HG03460 (cell line): ENCODE measurements around the gene HS3ST3A1.
"Not testable (repeated sequence)": the region's sequence is repeated elsewhere in the genome, so short reads cannot be mapped to it uniquely, and the experiment has no call there.

Source experiments
- ATAC-seq: cut with Tn5 transposase; IDR thresholded peaks from one replicate; pipeline ENCODE4 v1.9.1; 2021; ENCODE audit not compliant: unreplicated experiment

HS3ST3A1 gene

DNA sequence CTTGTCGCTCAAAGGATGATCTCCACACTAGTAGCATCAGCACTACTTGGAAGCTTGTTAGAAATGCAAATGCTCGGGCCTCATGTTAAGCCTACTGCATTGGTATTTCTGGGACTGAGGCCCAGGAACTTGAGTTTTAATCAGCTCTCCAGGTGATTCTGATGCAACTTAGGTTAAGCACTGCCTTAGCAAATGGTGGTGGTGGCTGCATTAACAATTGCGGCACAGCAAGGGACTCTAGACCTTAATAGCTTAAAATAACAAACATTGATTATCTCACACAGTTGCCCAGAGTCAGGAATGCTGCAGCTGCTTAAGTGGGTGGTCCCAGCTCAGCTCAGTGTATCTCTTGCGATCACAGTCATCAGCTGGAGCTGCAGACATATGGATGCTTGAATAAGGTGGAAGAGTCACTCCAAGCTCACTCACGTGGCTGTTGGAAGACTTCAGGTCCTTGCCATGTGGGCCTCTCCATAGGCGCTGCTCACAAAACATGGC is 25.8 kb downstream of the HS3ST3A1 start:
- no peak for ATAC-seq

DNA sequence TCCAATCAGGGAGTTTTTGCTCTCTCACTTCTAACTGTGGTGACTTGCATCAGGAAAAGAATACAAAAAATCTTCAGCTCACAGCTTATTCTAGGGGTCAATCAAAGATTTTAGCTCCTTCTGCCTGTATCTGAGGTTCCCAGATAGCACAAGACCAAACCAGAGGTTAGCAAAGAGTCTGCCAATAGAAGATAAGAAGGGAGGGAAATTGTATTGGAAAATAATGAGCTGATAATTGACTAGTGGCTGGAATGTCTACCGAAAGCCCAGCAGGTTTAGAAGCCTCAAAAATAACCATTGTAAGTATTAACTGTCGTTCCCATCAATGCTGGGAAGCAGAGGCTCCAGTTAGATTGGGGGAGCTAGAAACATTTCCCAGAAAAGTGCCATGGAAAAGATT is 26.3 kb downstream of the HS3ST3A1 start:
- no peak for ATAC-seq

DNA sequence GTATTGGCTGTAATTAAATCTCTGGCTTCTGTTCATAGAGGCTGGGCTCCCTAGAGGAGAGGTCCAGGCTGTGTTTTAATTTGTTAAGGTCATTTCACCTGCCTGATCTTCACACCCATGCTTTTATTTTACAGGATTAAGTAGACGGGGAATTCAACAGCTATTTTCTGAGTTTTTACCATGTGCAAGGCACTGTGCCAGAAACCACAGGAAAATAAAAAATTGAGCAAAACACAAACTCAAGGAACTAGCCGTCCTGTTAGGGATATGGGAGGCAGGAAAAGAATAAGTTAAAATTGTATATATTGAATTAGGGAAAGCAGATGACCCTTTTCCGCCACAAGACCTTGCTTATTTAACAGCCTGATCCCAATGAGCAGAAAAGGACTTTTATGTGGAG is 29.1 kb downstream of the HS3ST3A1 start:
- no peak for ATAC-seq

DNA sequence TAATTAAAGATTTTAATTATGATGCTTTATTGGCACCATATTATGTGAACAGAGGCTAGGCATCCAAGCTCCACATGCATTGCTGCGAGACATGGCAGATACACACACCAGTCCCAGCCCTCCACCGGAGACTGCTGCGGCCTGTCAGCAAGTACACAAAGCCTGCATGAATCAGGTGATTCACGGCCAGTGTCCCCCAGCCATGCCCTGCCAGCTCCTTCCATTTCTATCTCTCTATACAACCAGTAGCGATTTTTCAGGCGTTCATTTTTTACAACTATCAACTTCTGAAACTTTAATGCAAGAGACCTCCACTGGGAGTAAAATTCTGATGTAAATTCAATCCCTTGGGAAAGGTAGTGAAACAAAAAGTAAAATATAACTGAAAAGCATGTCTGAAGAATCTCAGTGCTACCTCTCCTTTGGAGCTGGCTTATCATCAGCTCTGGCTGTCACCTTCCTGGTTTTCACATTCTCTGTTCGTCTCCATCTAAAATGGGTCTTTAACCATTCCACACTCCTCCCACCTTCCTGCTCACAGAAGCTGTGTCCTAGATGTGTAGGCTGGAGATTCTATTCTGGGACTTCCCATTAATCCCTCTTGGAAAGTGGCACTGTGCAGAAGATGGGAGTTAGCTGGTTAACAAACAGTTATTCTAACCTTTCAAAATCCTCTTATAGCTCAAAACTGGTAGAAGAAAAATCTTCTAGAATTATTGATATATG is 32.2 kb downstream of the HS3ST3A1 start:
- no peak for ATAC-seq

DNA sequence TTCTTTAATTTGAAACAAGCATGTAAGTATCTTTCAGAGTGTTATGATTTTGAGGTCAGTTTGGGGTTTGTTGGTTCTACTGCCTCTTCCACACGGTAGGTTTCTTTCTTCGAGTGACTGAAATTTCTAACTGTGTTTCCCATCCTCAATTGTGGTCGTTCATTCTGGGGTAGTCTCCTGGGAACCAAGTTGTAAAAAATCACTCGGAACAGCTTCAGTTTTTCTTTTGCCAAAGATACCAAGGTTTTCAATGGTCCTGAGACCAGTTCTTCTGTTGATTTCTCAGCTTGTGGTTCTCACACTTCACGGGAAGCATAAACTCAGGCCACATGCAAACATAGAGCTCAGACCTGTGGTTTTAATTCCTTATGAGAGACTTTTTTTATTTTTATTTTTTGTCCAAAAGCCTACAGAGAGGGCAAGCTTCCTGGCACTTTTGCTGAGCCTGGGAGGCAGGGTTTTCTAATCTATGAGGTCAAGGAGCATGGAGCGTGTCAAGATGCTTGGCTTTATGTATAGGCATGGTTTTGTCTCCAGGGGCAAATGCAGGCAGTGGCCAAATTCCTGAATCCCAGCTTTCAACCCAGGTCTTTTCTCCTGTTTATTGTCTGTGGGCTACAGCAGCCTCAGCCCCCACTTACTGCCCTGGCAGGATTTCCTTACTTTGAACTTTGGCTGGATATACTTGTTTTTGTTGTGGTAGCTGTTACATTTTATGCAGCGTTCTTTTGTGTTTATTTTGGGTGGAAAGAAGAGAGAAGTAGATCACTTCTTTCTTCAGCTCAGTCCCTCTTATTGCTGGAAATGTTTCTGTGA is 32.9 kb downstream of the HS3ST3A1 start:
- no peak for ATAC-seq

DNA sequence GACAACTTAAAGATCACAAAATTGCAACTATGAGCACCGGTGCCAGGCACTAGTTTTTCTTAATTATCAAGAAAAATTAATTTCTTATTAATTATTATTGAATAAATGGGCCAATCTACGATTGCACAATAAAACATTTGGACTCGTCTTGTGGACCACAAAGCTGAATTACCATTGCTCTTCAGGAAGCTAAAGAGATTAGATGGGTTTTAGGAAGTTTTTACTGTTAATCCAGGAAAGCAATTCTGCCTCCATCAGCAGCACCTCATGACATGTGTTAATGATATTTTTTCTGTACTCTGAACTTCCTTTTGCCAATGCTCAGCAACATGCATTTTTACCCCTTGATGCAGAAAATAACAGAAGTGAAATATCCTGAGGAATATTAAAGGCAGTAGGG is 37.9 kb downstream of the HS3ST3A1 start:
- ATAC-seq: no peak

DNA sequence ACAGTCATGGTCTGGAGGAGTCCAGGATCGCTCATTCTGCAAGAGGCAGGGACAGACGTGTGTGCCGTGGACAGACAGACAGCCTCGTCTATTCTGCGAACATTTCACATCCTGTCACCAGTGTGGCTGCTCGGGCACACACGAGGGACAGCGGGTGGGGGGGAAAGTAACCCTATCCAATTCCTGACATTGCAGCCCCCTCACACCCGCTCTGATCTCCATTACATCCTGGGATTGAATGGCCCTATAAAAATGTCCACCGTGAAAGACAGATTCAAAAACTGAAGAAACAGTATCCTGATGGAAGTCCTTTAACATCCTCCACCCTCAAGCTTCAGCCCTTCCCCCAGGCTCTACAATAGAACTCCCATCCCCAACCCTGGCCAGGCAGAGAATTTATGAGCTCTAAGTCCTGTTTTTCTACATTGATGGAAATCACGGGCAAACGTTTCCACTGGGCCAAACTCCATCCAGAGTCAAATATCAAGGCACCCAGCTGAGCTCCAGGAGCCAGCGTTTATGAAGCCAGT is 39.4 kb downstream of the HS3ST3A1 start:
- no peak for ATAC-seq

DNA sequence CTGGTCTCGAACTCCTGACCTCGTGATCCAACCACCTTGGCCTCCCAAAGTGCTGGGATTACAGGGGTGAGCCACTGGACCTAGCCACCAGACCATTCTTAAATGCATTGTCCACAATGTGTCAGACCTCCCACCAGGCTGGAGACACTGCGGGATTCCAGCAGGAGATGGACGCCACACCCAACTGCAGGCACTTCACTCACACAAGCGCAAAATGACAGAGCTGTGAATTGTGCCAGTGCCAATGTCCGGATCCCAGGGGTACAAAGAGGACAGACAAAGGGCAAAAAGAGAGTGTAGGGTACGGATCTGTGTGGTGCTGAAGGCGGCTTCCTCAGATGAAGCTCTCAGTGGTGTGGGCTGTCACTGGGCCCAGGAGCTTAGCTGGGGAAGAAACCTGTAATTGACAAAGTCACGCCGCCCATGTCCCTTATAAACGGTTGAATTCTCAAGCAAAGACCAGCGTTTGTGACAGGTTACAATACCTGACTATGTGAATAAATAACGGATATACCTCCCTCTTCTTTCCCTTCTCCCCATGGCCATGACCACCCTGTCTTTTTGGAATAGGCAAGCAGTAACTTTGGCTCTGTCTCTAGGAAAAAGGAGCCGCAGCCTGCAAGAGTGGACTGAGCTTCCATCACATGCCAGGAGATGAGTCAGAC is 40.0 kb downstream of the HS3ST3A1 start:
- no peak for ATAC-seq

DNA sequence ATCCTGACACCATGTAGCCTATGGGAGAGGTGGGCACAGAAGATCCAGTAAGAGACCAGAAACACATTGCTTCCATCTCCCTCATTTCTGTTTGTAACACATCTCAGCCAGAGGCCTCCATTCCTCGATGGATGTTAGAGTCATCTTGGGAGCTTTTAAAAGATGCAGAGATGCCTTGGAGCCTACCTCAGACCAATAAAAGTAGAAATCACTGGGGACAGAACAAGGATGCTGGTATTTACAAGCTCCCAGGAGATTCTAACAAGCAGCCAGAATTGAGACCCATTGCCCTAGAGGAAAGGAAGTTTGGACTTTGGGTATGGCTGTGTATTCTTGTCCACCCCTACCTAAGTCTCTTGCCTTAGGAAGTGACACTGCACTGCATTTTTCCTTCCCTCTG is 40.8 kb downstream of the HS3ST3A1 start:
- ATAC-seq: no peak

DNA sequence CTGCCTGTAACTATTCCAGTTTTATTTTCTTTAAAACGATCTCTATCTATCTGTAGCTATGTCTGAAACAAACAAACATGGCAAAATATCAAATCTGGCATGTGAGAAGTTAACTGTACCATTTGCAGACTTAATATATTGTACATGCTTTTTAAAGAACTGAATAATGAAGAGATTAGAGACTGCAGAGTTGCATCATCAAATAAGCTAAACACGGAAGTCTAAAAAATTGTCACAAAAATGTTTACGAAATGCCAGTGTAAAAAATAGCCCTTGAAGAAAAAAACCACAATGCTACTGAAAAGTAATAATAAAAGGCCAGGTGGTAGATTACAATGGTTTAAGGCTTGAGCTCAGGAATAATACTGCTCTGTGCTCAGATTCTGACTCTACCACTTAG is 43.1 kb downstream of the HS3ST3A1 start:
- no peak for ATAC-seq

DNA sequence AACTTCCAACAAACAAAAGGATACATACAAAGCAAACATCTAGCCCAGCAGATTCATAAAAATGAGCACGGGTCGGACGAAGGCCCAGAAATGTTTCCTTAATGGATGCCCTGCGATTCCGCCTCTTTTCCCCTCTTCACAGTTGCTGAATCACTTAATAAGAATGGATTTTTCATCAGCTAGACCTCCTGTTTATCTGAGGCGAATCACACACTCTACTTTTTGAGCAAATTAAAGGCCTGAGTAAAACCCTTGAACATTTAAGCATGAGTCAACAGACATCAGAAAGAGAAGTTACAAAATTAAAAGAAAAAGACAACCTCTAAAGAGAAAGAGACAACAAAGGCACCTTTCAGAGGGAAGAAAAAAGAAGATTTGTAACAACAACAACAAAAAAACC is 44.7 kb downstream of the HS3ST3A1 start:
- no peak for ATAC-seq

DNA sequence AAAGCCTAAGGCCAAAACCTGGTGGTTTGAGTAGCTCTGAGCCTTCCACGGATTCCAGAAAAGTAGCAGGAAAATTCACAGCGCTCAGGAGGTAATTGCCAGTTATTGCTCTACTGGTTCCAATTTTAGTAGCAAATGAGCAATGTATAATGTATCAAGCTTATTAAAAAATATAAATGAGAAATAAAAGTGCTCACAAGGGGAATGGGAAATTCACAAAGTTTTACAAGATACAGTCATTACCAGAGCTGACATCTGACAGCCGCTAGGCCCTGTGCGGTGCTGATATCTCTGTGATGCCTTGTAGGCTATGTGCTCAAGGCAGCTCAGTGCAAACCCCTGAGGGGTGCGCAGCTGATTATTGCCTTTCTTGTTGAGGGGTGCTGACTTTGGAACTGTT is 47.5 kb downstream of the HS3ST3A1 start:
- ATAC-seq: no peak

DNA sequence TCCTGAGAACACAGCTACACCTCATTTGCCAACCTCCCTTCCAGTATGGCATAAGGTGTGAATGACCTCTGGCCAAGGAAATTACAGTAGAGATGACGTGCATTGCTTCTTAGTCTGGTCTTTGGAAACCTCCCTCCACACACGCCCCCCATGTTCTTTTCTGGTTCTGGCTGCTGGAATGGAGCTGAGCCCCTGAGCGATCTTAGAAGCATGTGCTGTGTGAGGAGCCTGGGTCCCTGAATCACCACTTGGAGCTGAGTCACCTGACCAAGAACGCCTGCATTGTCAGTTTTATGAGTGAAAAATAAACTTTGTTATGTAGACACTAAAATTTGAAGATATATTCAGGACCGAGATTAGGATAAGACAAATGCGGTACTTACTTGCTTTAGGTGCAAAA is 51.4 kb downstream of the HS3ST3A1 start:
- no peak for ATAC-seq

DNA sequence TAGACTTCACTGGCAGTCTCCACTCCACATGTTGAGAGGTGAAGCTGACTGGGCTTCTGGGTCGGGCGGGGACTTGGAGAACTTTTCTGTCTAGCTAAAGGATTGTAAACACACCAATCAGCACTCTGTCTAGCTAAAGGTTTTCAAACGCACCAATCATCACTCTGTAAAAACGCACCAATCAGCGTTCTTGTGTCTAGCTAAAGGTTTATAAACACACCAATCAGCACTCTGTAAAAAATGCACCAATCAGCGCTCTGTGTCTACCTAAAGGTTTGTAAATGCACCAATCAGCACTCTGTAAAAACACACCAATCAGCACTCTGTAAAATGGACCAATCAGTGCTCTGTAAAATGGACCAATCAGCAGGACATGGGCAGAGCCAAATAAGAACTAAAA is 53.2 kb downstream of the HS3ST3A1 start:
- not testable (repeated sequence) for ATAC-seq

DNA sequence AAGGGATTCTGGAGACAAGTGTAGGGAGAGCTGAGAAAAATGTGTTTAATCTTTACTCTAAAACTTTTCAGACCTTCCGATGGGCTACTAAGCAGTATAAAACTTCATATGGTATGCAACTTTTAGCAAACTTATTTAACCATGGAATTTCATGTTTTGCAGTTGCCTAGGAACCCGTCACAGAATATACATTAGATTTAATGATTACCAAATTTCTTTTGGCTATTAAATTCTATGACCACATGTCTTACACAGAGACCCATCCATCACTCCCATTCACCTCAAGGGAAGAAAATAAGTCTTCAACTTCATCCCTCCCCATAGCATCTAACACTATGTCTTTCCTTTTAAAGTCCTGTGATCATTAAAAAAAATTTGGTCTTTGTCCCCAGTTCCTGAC is 54.9 kb downstream of the HS3ST3A1 start:
- no peak for ATAC-seq

DNA sequence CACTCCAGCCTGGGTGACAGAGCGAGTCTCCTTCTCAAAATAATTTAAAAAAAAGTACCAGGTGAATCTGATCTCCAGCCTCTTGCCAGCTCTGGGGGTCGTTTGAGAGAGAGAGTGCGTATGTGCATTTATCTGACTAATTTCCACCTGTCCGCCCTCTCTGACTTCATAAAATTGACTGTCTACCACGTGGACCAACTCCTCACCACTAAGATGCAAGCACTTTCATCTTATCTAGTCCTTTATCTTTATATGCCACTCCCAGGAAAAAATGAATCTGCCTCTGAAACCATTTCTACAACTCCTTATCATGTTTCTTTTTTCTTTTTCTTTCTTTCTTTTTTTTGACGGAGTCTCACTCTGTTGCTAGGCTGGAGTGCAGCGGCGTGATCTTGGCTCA is 55.8 kb downstream of the HS3ST3A1 start:
- no peak for ATAC-seq

DNA sequence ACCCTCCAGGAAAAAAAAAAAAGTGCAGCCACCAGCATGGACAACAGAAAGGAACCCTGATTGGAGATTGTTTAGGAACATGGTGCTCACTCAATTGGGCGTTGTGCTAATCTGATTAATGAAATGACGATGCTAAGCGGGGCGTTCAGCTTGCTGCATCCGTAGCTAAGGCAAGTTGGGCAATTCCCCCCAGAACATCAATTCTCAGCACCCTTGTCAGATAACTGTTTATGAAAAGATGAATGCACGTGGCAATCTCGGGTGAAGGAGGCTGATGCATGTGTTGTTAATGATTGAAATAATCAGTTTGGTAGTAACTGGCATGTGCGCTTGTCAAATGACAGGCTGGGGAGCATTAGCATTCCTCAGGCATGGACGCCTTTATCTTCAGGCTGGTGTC is 57.0 kb downstream of the HS3ST3A1 start:
- no peak for ATAC-seq

DNA sequence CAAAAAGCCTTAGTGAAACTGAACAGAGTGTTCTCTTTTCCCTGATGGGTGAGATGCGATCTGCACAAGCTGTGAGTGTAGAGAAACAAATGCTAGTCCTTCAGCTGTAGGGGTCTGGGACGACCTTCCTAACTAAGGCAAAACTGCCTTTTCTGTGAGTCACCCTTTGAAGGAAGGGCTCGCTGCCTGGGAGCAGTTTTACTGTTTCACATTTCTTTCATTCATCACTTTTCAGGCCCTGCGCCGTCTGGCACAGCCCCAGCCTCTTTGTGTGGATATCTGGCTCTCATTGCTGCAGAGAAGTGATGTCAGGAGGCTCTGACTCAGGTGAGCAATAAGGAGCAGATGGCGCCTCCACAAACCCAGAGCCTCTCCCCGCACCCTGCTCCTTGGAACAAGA is 57.4 kb downstream of the HS3ST3A1 start:
- no peak for ATAC-seq

DNA sequence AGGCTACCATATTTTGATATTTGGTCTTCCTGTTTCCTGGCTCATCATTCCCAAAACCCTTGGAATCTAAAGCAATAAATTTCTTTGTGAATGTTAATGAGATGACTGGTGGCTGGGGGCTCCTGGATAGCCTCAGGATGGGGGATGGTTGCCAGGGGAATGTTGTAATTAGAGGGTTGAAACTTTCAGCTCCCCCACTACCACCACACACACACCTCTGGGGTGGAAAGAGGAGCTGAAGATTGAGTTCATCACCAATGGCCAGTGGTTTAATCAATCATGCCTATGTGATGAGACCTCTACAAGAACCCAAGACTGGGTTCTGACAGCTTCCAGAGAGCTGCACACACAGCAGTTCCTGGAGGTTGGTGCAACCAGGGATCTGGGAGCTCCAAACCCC is 59.1 kb downstream of the HS3ST3A1 start:
- ATAC-seq: no peak

DNA sequence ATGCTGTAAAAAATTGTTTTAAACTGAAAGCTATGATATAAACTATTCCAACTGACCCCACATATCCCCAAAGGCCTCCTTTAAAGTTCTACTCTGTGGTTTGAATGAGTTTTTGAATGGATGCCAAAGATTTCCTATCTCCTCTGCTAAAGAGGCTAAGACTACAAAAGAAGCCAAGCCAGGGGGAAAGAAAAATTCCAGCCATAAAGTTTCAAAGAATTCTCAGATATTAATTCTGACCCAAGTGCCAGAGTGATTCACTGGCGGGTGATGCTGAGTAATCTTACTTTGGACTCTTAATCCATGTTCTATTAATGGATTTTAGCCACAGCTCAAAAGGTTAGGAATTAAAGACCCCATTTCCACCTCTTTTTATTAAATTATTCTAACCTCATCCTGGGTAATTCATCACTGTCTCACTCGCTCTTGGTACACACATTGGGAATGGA is 60.7 kb downstream of the HS3ST3A1 start:
- no peak for ATAC-seq

DNA sequence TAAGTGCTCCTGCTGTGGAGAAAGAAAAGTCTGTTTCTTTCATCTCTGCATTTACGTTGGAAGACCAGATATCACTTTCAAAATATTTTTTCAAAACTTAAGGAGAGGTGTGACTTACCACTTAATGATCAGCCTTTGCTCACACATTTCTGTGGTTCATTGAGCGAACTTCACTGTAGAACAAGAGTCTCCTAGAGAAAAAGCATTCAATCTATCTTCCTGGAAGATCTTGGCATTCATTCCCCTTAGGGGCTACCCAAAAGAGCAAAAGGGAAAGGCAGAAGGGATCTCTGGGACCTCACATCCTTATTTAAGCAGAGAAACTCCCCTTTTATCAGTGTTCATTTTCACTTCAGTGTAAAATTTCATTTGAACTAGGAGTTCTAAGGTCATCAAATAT is 61.2 kb downstream of the HS3ST3A1 start:
- no peak for ATAC-seq

DNA sequence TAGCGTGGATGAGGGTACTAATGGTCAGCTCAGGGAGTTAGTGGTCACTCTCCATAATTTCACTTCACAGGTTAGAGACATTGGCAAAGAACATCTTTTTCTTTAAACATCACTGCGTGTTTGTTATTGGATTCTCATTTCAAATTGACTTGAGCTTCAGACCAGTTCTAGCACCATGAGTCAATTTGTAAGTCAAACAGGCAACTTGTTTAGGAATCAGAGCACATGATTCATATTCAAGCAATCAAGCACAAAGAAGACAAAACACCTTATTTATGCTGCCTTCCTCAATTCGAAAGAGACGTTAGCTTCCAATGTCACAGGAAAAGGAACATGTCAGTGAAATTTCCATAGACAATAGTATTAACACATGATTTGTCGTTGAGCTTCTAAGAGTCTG is 62.3 kb downstream of the HS3ST3A1 start:
- no peak for ATAC-seq
